Measurements from ENCODE around the gene EXOSC5.

The EXOSC5 gene

GRCh38 chr19:41397086-41398049 lies at the start of gene EXOSC5, which contains the start of gene BCKDHA:
TSS of gene EXOSC5 (minus strand) at chr19:41397359. CDS start at chr19:41397328, 31 bp downstream.
TSS of gene BCKDHA (plus strand) at chr19:41397818. CDS start at chr19:41397828, 10 bp downstream.
- TF ChIP-seq SP1 (IDR thresholded peaks at IDR 0.05) = no peak
- TF ChIP-seq BHLHE40 (IDR thresholded peaks at IDR 0.05; ENCODE audit: borderline replicate concordance) = no peak
- peak; percentile 93 for TF ChIP-seq NFRKB (IDR thresholded peaks at IDR 0.05)
- TF ChIP-seq HDGF (IDR thresholded peaks at IDR 0.05; ENCODE audit: borderline replicate concordance) = no peak
- no peak for TF ChIP-seq SUZ12 (IDR thresholded peaks at IDR 0.05)
- no peak for TF ChIP-seq TARDBP (IDR thresholded peaks at IDR 0.05)
- TF ChIP-seq LEF1 (IDR thresholded peaks at IDR 0.05; ENCODE audit: borderline replicate concordance) = no peak
- TF ChIP-seq, protein P1, sequence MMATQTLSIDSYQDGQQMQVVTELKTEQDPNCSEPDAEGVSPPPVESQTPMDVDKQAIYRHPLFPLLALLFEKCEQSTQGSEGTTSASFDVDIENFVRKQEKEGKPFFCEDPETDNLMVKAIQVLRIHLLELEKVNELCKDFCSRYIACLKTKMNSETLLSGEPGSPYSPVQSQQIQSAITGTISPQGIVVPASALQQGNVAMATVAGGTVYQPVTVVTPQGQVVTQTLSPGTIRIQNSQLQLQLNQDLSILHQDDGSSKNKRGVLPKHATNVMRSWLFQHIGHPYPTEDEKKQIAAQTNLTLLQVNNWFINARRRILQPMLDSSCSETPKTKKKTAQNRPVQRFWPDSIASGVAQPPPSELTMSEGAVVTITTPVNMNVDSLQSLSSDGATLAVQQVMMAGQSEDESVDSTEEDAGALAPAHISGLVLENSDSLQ (IDR thresholded peaks at IDR 0.05) = peak; percentile 26; the same call in 1 of the 2 replicates
- no peak for TF ChIP-seq FOXA1 (IDR thresholded peaks at IDR 0.05)
- peak; percentile 97 for TF ChIP-seq FOXK2 (IDR thresholded peaks at IDR 0.05)
- TF ChIP-seq FOXM1 (IDR thresholded peaks at IDR 0.05; ENCODE audit: borderline replicate concordance) = no peak
- no peak for TF ChIP-seq CTBP1 (IDR thresholded peaks at IDR 0.05; ENCODE audit: borderline replicate concordance)
- peak; percentile 68 for TF ChIP-seq ELF4 (IDR thresholded peaks at IDR 0.05)
- peak; percentile 96 for TF ChIP-seq L3MBTL2 (conservative IDR thresholded peaks at IDR 0.05)
- TF ChIP-seq ZNF384 (IDR thresholded peaks at IDR 0.05) = no peak
- TF ChIP-seq ARNT (IDR thresholded peaks at IDR 0.05) = peak; percentile 25; the same call in 1 of the 2 replicates
- ChIA-PET POLR2A (interaction anchor here (1.0 kb wide), 1 partner anchor 42 kb away, joined by 3 read pairs; the partner anchor contains the start of gene DMAC2), CTCF (no interaction called here)
- DNase-seq (ENCODE audit: extremely low spot score) = peak; percentile 99

DNA sequence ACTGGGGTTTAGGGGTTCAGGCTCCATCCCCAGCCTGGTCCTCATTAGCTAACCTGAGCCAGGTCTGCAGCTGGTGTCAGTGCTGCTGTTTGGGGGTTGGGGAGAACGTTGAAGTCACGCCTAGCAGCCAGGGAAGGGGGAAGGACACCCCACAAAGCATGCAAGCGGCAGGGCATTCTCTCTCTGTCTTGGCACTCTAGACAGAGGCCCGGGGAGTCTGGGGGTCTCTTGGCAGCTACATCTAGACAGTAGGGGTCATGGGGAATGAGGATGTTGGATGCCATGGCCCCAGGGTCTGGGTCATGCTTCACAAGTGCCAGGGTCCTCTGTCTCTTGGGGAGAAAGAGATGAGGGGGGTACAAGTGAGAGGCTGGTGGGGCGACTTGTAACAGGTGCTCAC lies 48.4 kb upstream of the EXOSC5 start:
- CTCF ChIA-PET = no interaction called here
- POLR2A ChIA-PET = no interaction called here

GRCh38 chr19:41443813-41444455 lies 46.8 kb upstream of the EXOSC5 start:
- POLR2A ChIA-PET = no interaction called here
- TF ChIP-seq ELF4 (IDR thresholded peaks at IDR 0.05) (no peak), LEF1 (IDR thresholded peaks at IDR 0.05; ENCODE audit: borderline replicate concordance) (no peak), L3MBTL2 (conservative IDR thresholded peaks at IDR 0.05) (no peak), HDGF (IDR thresholded peaks at IDR 0.05; ENCODE audit: borderline replicate concordance) (no peak), SUZ12 (IDR thresholded peaks at IDR 0.05) (no peak), CTBP1 (IDR thresholded peaks at IDR 0.05; ENCODE audit: borderline replicate concordance) (no peak), ZNF384 (IDR thresholded peaks at IDR 0.05) (no peak), FOXA1 (IDR thresholded peaks at IDR 0.05) (no peak), BHLHE40 (IDR thresholded peaks at IDR 0.05; ENCODE audit: borderline replicate concordance) (no peak), FOXM1 (IDR thresholded peaks at IDR 0.05; ENCODE audit: borderline replicate concordance) (no peak), TARDBP (IDR thresholded peaks at IDR 0.05) (no peak), NFRKB (IDR thresholded peaks at IDR 0.05) (no peak), FOXK2 (IDR thresholded peaks at IDR 0.05) (no peak)
- TF ChIP-seq, protein P1 (IDR thresholded peaks at IDR 0.05) = no peak
- CTCF ChIA-PET = no interaction called here
- DNase-seq (ENCODE audit: extremely low spot score) = no peak

More for the DNA sequence above, 48.4 kb upstream of the EXOSC5 start:
- no peak for TF ChIP-seq SUZ12 (IDR thresholded peaks at IDR 0.05)
- no peak for TF ChIP-seq TARDBP (IDR thresholded peaks at IDR 0.05)
- no peak for TF ChIP-seq ARNT (IDR thresholded peaks at IDR 0.05)
- TF ChIP-seq SP1 (IDR thresholded peaks at IDR 0.05) = no peak
- no peak for TF ChIP-seq ELF4 (IDR thresholded peaks at IDR 0.05)
- TF ChIP-seq FOXK2 (IDR thresholded peaks at IDR 0.05) = no peak
- no peak for TF ChIP-seq FOXM1 (IDR thresholded peaks at IDR 0.05; ENCODE audit: borderline replicate concordance)
- TF ChIP-seq FOXA1 (IDR thresholded peaks at IDR 0.05) = no peak
- no peak for DNase-seq (ENCODE audit: extremely low spot score)

DNA sequence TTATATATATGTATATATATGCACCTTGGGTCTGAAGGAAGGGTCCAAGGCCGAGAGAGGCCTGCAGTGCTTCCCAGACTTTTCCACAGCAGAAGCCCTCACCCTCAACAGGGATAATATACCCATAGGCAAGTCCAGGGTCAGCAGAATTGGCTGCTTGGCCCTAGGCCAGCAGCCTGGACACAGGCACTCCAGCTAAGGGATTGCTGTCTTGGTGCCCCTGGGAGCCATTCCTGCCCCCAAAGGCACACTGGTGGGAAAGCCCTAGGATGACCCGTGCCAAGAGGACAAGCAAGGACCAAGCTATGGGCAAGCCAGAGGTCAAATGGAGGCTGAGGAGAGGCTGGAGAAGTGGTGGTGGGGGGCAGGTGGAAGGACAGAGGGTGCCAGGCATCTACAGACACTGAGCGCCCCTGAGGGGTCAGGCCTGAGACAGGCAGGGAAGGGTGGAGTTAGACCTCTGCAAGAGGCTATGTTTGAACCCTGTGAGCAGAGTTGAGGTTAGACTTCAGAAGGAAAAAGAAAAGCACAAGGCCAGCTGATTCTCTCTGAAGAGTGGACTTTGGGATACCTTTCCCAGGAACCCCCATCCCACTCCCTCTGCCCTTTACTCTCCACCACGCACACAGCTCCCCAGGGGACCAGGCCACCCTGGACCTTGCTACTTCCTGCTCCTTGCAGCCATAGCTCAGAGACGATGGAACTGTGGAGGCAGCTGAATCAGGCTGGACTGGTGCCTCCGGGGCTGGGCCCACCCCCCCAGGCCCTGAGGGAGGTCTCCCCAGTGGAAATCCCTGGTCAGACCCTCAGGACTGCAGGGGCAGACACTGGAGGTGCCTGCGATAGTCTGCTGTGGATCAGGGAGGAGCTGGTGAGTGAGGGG lies 45.6 kb upstream of the EXOSC5 start, which contains the start of gene ERICH4:
Gene ERICH4, plus strand, starts transcription at position 684 of the 883 bp plus-strand sequence. Its CDS starts 14 bp downstream, at position 698.
- ChIA-PET CTCF (no interaction called here), POLR2A (no interaction called here)
- DNase-seq (ENCODE audit: extremely low spot score) = no peak
- TF ChIP-seq ELF4 (IDR thresholded peaks at IDR 0.05) = no peak
- no peak for TF ChIP-seq CTBP1 (IDR thresholded peaks at IDR 0.05; ENCODE audit: borderline replicate concordance)
- TF ChIP-seq HDGF (IDR thresholded peaks at IDR 0.05; ENCODE audit: borderline replicate concordance) = no peak
- TF ChIP-seq ZNF384 (IDR thresholded peaks at IDR 0.05) = no peak
- TF ChIP-seq TARDBP (IDR thresholded peaks at IDR 0.05) = no peak

DNA sequence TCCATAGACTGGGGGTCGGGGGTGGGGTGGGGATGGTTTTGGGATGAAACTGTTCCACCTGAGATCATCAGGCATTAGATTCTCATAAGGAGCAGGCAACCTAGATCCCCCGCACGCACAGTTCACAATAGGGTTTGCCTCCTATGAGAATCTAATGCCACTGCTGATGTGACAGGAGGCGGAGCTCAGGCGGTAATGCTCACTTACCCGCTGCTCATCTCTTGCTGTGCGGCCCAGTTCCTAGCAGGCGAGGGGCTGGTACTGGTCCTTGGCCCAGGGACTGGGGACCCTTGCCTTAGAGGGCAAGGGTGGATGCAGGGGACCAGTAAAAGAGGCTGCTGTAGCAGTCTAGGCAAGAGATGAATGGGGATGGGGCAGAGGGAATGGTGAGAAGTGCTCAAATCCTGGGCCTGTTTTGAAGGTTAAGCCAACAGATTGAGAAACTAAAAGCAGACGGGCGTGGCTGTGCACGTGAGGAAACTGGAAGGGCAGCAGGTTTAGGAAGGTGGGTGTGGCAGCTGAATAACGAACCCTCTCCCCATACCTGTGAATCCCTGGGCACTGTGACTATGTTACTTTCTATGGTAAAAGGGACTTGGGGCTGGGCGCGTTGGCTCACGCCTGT lies 44.3 kb upstream of the EXOSC5 start:
- POLR2A ChIA-PET = no interaction called here
- CTCF ChIA-PET = no interaction called here
- no peak for DNase-seq (ENCODE audit: extremely low spot score)
- TF ChIP-seq BHLHE40 (IDR thresholded peaks at IDR 0.05; ENCODE audit: borderline replicate concordance) = no peak
- no peak for TF ChIP-seq FOXM1 (IDR thresholded peaks at IDR 0.05; ENCODE audit: borderline replicate concordance)
- no peak for TF ChIP-seq HDGF (IDR thresholded peaks at IDR 0.05; ENCODE audit: borderline replicate concordance)
- TF ChIP-seq ZNF384 (IDR thresholded peaks at IDR 0.05) = no peak
- no peak for TF ChIP-seq CTBP1 (IDR thresholded peaks at IDR 0.05; ENCODE audit: borderline replicate concordance)
- no peak for TF ChIP-seq ELF4 (IDR thresholded peaks at IDR 0.05)
- no peak for TF ChIP-seq TARDBP (IDR thresholded peaks at IDR 0.05)
- TF ChIP-seq NFRKB (IDR thresholded peaks at IDR 0.05) = no peak
- TF ChIP-seq, protein P1 (IDR thresholded peaks at IDR 0.05) = no peak
- TF ChIP-seq LEF1 (IDR thresholded peaks at IDR 0.05; ENCODE audit: borderline replicate concordance) = no peak
- TF ChIP-seq SP1 (IDR thresholded peaks at IDR 0.05) = no peak
- no peak for TF ChIP-seq FOXK2 (IDR thresholded peaks at IDR 0.05)
- TF ChIP-seq SUZ12 (IDR thresholded peaks at IDR 0.05) = no peak
- TF ChIP-seq FOXA1 (IDR thresholded peaks at IDR 0.05) = no peak

Measured in HEK293T (cell line).